ENCODE data around the gene CYTH2. TPM values are rescaled to one million over a fixed set of nuclear protein-coding genes. Genes with fewer than 3 reads are reported as not detected.

Gene CYTH2
- total RNA-seq, 3 donors from 2014 or later (not counting 1 experiment from before 2014, with no cell fraction given), result 38.5 to 44.1 (median 39.2) TPM

- no peak overlapping the region for H3K27ac ChIP-seq (ENCODE audit: low read length)
- ATAC-seq (no peak), DNase-seq (peak in 1 of 2 donors; percentile 28)
- intact Hi-C loops (cut with micrococcal nuclease), result no loop called here
- peaks cover 9 to 23% of the 10 kb centered on the region in 2 donors for H3K27me3 Mint-ChIP-seq (ENCODE audit: low read depth in 2 of 2)
- no peaks in the 10 kb centered on the region for H3K9me3 Mint-ChIP-seq
- TF ChIP-seq CTCF (IDR thresholded peaks at IDR 0.05), result no peak
- no peak overlapping the region for H3K4me3 ChIP-seq (ENCODE audit: low read length)
- peak overlapping the region; percentile 95 to 96 for H3K27ac Mint-ChIP-seq
- H3K4me1 ChIP-seq (ENCODE audit: control insufficient read depth, insufficient read depth, low read length), result peaks cover 28% of the 10 kb centered on the region
- H3K27me3 ChIP-seq (ENCODE audit: control insufficient read depth, insufficient read depth, low read length), result peaks cover 20% of the 10 kb centered on the region
- peaks cover 12% of the 10 kb centered on the region for H3K36me3 ChIP-seq (ENCODE audit: control insufficient read depth, insufficient read depth, low read length)
- H3K9me3 ChIP-seq (ENCODE audit: control insufficient read depth, insufficient read depth, low read length), result no peaks in the 10 kb centered on the region
- WGBS (ENCODE audit: insufficient coverage), result 17% methylated on average over 38 of the region's 38 CpGs
- peak overlapping the region; percentile 93 for H3K4me3 Mint-ChIP-seq
- peaks cover 30 to 33% of the 10 kb centered on the region in 2 donors for H3K4me1 Mint-ChIP-seq
- H3K36me3 Mint-ChIP-seq, result no peaks in the 10 kb centered on the region
These were observed 24.8 kb upstream of the CYTH2 start for GRCh38 chr19:48444129-48444935.

DNA sequence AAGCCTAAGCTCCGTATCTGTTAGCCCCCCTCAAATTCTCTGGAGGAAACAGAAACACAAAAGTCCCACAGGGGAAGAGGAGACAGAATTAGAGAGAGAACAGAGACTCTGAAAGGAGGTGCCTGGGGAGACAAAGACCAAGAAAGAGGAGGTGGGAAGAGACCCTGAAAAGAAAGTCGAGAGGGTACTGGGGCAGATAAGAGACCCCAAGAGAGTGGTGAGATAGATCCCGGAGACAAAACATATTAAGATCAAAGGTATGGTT, 24.3 kb upstream of the CYTH2 start:
- H3K4me3 ChIP-seq (ENCODE audit: low read length), result peak overlapping the region; percentile 95
- Mint-ChIP-seq H3K4me3 (peak overlapping the region; percentile 93), H3K4me1 (peaks cover 30 to 33% of the 10 kb centered on the region in 2 donors), H3K27ac (peak overlapping the region; percentile 95 to 96), H3K9me3 (no peaks in the 10 kb centered on the region), H3K36me3 (no peaks in the 10 kb centered on the region), H3K27me3 (ENCODE audit: low read depth in 2 of 2) (peaks cover 9 to 20% of the 10 kb centered on the region in 2 donors)
- H3K36me3 ChIP-seq (ENCODE audit: control insufficient read depth, insufficient read depth, low read length), result peaks cover 17% of the 10 kb centered on the region
- H3K27me3 ChIP-seq (ENCODE audit: control insufficient read depth, insufficient read depth, low read length), result peaks cover 20% of the 10 kb centered on the region
- no peak for TF ChIP-seq CTCF (IDR thresholded peaks at IDR 0.05)
- H3K9me3 ChIP-seq (ENCODE audit: control insufficient read depth, insufficient read depth, low read length), result no peaks in the 10 kb centered on the region
- intact Hi-C loops (cut with micrococcal nuclease), result no loop called here
- ATAC-seq (no peak), DNase-seq (no peak)
- peaks cover 28% of the 10 kb centered on the region for H3K4me1 ChIP-seq (ENCODE audit: control insufficient read depth, insufficient read depth, low read length)
- WGBS (ENCODE audit: insufficient coverage), result 65% methylated on average over 2 of the region's 3 CpGs
- no peak overlapping the region for H3K27ac ChIP-seq (ENCODE audit: low read length)

DNA sequence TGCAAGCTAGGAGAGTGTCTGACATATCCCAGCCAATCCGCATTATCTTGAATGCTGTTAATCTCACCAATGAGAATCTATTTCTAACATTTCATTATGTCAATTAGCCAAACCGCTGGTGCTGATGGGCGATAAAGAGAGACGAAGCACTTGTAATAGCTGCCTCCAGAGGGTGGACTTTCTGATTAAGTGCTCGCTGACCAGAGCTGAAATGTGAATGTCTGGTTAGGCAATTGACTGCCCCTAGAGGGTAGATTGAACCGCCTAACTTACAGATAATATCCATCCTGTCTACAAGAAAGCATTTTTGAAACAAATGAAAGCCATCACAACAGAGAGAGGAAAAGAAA, 23.9 kb upstream of the CYTH2 start:
- peaks cover 9 to 20% of the 10 kb centered on the region in 2 donors for H3K27me3 Mint-ChIP-seq (ENCODE audit: low read depth in 2 of 2)
- DNase-seq (peak in 1 of 2 donors; percentile 62), ATAC-seq (peak; percentile 39 to 63 (median 48))
- Histone ChIP-seq H3K27ac (ENCODE audit: low read length) (peak overlapping the region; percentile 95), H3K36me3 (ENCODE audit: control insufficient read depth, insufficient read depth, low read length) (peaks cover 20% of the 10 kb centered on the region), H3K4me3 (ENCODE audit: low read length) (peak overlapping the region; percentile 95), H3K9me3 (ENCODE audit: control insufficient read depth, insufficient read depth, low read length) (no peaks in the 10 kb centered on the region), H3K4me1 (ENCODE audit: control insufficient read depth, insufficient read depth, low read length) (peaks cover 28% of the 10 kb centered on the region), H3K27me3 (ENCODE audit: control insufficient read depth, insufficient read depth, low read length) (peaks cover 20% of the 10 kb centered on the region)
- intact Hi-C loops (cut with micrococcal nuclease), result no loop called here
- peaks cover 30 to 33% of the 10 kb centered on the region in 2 donors for H3K4me1 Mint-ChIP-seq
- WGBS (ENCODE audit: insufficient coverage), result 5% methylated on average over 6 of the region's 6 CpGs
- TF ChIP-seq CTCF (IDR thresholded peaks at IDR 0.05), result peak; percentile 14
- H3K4me3 Mint-ChIP-seq, result peak overlapping the region; percentile 93
- no peaks in the 10 kb centered on the region for H3K9me3 Mint-ChIP-seq
- H3K36me3 Mint-ChIP-seq, result no peaks in the 10 kb centered on the region
- peak overlapping the region; percentile 95 to 96 for H3K27ac Mint-ChIP-seq
